GM12878 (cell line): ENCODE data around the gene PARP8. TPM values are rescaled to one million over a fixed set of nuclear protein-coding genes. Genes with fewer than 3 reads are reported as not detected.
A peak's percentile ranks its signal among the peaks of the same experiment; 100 is the strongest.

ENCODE experiments used
- ATAC-seq: fragments of 200-7000 bp; cut with Tn5 transposase; 3 replicates; pipeline ENCODE4 v1.9.1; 2020; ENCODE audit warnings: mild to moderate bottlenecking, moderate library complexity
- Bru-seq: library from RNA; stranded (reverse); fragments of 400-500 nt; gene quantifications from one replicate; lab custom pipeline; 2021; lab: Mats Ljungman, UMichigan
- BruChase-seq, 2 experiments: library from RNA; stranded (reverse); fragments of 400-500 nt; gene quantifications; one replicate each; lab custom pipeline; 2021; lab: Mats Ljungman, UMichigan
- BruUV-seq: library from RNA; stranded (reverse); fragments of 400-500 nt; replicated peaks from 2 replicates; lab custom pipeline; 2021; lab: Mats Ljungman, UMichigan
- CTCF ChIA-PET: fragments of 300-600 bp; sonication (Branson Sonifier 250); formaldehyde crosslinking; extraction: SDS; loops from one replicate; lab custom pipeline; 2021; ENCODE audit warnings: inconsistent platforms; lab: Yijun Ruan, JAX
- POLR2A ChIA-PET: fragments of 350-600 bp; formaldehyde crosslinking; extraction: SDS; loops from one replicate; lab custom pipeline; 2021; ENCODE audit warnings: inconsistent platforms; lab: Charles Lee
- RAD21 ChIA-PET: fragments of 300-600 bp; sonication (Branson Sonifier 250); formaldehyde crosslinking; loops from one replicate; lab custom pipeline; 2023; ENCODE audit warnings: antibody characterized with exemption; ENCODE audit not compliant: unreplicated experiment; lab: Charles Lee
- SMC1A ChIA-PET: fragments of 300-600 bp; sonication (Branson Sonifier 250); formaldehyde crosslinking; loops from one replicate; lab custom pipeline; 2023; ENCODE audit not compliant: unreplicated experiment, uncharacterized antibody; lab: Charles Lee
- DNase-seq: peaks from one replicate; pipeline ENCODE4 v3.0.0-alpha.2; 2011; ENCODE audit warnings: low read depth, low spot score
- FAIRE-seq: peaks from 3 replicates; lab custom pipeline; 2011; peaks lifted over from hg19 to GRCh38; lab: Jason Lieb, UNC
- H2AFZ ChIP-seq: 2 replicates; pipeline ENCODE4 v1.6.0; 2011; ENCODE audit warnings: low read depth, low read length, control low read depth; ENCODE audit not compliant: control insufficient read depth
- H3K27ac ChIP-seq: 2 replicates; pipeline ENCODE4 v1.5.1; 2011; ENCODE audit warnings: control low read depth; ENCODE audit not compliant: control insufficient read depth, insufficient read depth
- H3K27me3 ChIP-seq, 2 experiments: replicated peaks in 1 of 2; 2 replicates each; pipeline versions ENCODE4 v1.6.0 to v1.6.1; 2011; ENCODE audit warnings: low read length in 1 of 2; ENCODE audit not compliant: control insufficient read depth in 2 of 2, insufficient read depth in 2 of 2
- H3K36me3 ChIP-seq, 2 experiments: 2 replicates each; pipeline ENCODE4 v1.5.1; 2011; ENCODE audit warnings: low read length in 1 of 2; ENCODE audit not compliant: control insufficient read depth in 2 of 2, insufficient read depth in 2 of 2
- H3K4me1 ChIP-seq: 2 replicates; pipeline ENCODE4 v1.6.1; 2011; ENCODE audit warnings: mild to moderate bottlenecking, low read length, moderate library complexity, mixed read lengths; ENCODE audit not compliant: control insufficient read depth, insufficient read depth
- H3K4me2 ChIP-seq: 2 replicates; pipeline ENCODE4 v1.6.0; 2011; ENCODE audit warnings: control low read depth; ENCODE audit not compliant: control insufficient read depth, insufficient read depth
- H3K4me3 ChIP-seq: fragments of 200-600 bp; sonication (generic); 2 replicates; pipeline ENCODE4 v1.5.1; 2016
- H3K79me2 ChIP-seq: 2 replicates; pipeline ENCODE4 v1.6.0; 2011; ENCODE audit warnings: low read length; ENCODE audit not compliant: control insufficient read depth, insufficient read depth
- H3K9ac ChIP-seq: 2 replicates; pipeline ENCODE4 v1.8.0; 2011; ENCODE audit warnings: low read length, control low read depth, mixed read lengths; ENCODE audit not compliant: control insufficient read depth, insufficient read depth
- H3K9me3 ChIP-seq: replicated peaks from 3 replicates; pipeline ENCODE4 v1.5.1; 2011; ENCODE audit warnings: mild to moderate bottlenecking, low read length; ENCODE audit not compliant: control insufficient read depth, insufficient read depth
- H4K20me1 ChIP-seq: 2 replicates; pipeline ENCODE4 v1.6.0; 2011; ENCODE audit not compliant: control insufficient read depth, insufficient read depth
- BACH1 ChIP-seq: fragments of 450-650 bp; IDR thresholded peaks from 2 replicates; pipeline ENCODE4 v1.6.1; 2017; ENCODE audit warnings: mild to moderate bottlenecking, borderline replicate concordance
- MTA3 ChIP-seq: IDR thresholded peaks from 2 replicates; pipeline ENCODE4 v1.6.1; 2012; ENCODE audit warnings: low read length, inconsistent platforms, borderline replicate concordance
- NFYA ChIP-seq: IDR thresholded peaks from 2 replicates; pipeline ENCODE4 v1.6.1; 2011; ENCODE audit warnings: low read depth, mild to moderate bottlenecking, low read length, improper control_type of control experiment, borderline replicate concordance
- RUNX3 ChIP-seq: IDR thresholded peaks from 2 replicates; pipeline ENCODE4 v1.6.1; 2012; ENCODE audit warnings: low read length, inconsistent platforms
- SIX5 ChIP-seq: IDR thresholded peaks from 2 replicates; pipeline ENCODE4 v1.6.1; 2011; ENCODE audit warnings: mild to moderate bottlenecking, low read depth, low read length, moderate library complexity; ENCODE audit not compliant: severe bottlenecking
- WGBS: methylation state at CpG from one replicate; pipeline ENCODE4 v1.1.6; 2016; ENCODE audit warnings: low lambda C conversion rate; ENCODE audit not compliant: insufficient replicate concordance, insufficient coverage; ENCODE audit errors: missing lambda C conversion rate; 5-methylcytosine and 5-hydroxymethylcytosine counted together
- in situ Hi-C: fragments of 300-500 bp; cut with MboI; formaldehyde crosslinking; loops from 9 replicates; pipeline ENCODE4 v1.14.3; 2018; ENCODE audit warnings: mixed read lengths
- intact Hi-C: fragments of 100-400 bp; cut with micrococcal nuclease; formaldehyde crosslinking; loops from one replicate; pipeline ENCODE4 v1.14.2; 2022; ENCODE audit not compliant: unreplicated experiment
- long read RNA-seq, 2 experiments: library from polyadenylated mRNA; unstranded; transcript quantifications; one replicate each; pipeline ENCODE4 v2.0.0, GENCODE V29; 2019 to 2020
- polyA minus RNA-seq, 3 experiments: library from RNA; depleted of rRNA, polyadenylated mRNA; stranded (reverse); fragments of >200 nt; gene quantifications; 2 replicates each; pipeline ENCODE4 v1.2.3, GENCODE V29; 2011
- polyA plus RNA-seq, 11 experiments: library from polyadenylated mRNA; depleted of rRNA in 4 of 11; unstranded in 6 of 11; stranded (reverse) in 5 of 11; fragments of >200 nt; fragmentation: Nextera tagmentation in 4 of 11; fragmentation: Illumina TruSeq in 1 of 11; extraction: Ambion mirVana in 4 of 11; extraction: Trizol in 1 of 11; gene quantifications; 1 replicate in 1 of 11; 2 replicates in 10 of 11; pipeline versions ENCODE4 v1.2.1 to v1.2.3, GENCODE V29; 2011 to 2016; ENCODE audit warnings: inconsistent platforms in 2 of 11, missing spikeins in 2 of 11, low read depth in 1 of 11
- total RNA-seq, 4 experiments: library from RNA; depleted of rRNA in 3 of 4; stranded (reverse); fragments of >200 nt in 3 of 4; fragmentation: Illumina TruSeq in 1 of 4; extraction: Trizol in 1 of 4; gene quantifications; 2 replicates each; pipeline versions ENCODE4 v1.2.1 to v1.2.3, GENCODE V29; 2013 to 2021
- TF ChIP-seq, protein P1 (sequence below): fragments of 450-650 bp; IDR thresholded peaks from 2 replicates; pipeline ENCODE4 v1.6.1; 2016; ENCODE audit warnings: mild to moderate bottlenecking
- TF ChIP-seq, protein P2 (sequence below): IDR thresholded peaks from 2 replicates; pipeline ENCODE4 v1.6.1; 2011; ENCODE audit warnings: low read depth, mild to moderate bottlenecking, low read length, moderate library complexity, borderline replicate concordance; ENCODE audit errors: extremely low read depth

The PARP8 gene, protein sequence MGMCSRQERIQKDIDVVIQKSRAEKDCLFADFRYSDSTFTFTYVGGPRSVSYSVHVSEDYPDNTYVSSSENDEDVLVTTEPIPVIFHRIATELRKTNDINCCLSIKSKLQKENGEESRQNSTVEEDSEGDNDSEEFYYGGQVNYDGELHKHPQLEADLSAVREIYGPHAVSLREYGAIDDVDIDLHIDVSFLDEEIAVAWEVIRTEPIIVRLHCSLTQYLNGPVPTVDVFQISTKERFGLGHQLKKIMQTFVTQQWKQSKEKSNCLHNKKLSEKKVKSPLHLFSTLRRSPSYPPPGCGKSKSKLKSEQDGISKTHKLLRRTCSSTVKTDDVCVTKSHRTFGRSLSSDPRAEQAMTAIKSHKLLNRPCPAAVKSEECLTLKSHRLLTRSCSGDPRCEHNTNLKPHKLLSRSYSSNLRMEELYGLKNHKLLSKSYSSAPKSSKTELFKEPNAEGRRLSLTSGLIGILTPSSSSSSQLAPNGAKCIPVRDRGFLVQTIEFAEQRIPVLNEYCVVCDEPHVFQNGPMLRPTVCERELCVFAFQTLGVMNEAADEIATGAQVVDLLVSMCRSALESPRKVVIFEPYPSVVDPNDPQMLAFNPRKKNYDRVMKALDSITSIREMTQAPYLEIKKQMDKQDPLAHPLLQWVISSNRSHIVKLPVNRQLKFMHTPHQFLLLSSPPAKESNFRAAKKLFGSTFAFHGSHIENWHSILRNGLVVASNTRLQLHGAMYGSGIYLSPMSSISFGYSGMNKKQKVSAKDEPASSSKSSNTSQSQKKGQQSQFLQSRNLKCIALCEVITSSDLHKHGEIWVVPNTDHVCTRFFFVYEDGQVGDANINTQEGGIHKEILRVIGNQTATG
- total RNA-seq (2013; cell fraction: nucleolus; rRNA removed): 266 and 283 TPM in 2 replicates
- total RNA-seq (2014; rRNA removed) (18.8 and 28.2 TPM in 2 replicates), total RNA-seq (2014; rRNA removed; fragmentation: Illumina TruSeq; extraction: Trizol) (33.9 and 37.6 TPM in 2 replicates), total RNA-seq (2021) (34.5 and 37.0 TPM in 2 replicates), polyA plus RNA-seq (2011; rRNA removed) (65.2 and 92.4 TPM in 2 replicates), polyA plus RNA-seq (2014; fragmentation: Illumina TruSeq; extraction: Trizol) (32.3 and 43.8 TPM in 2 replicates), polyA plus RNA-seq (2014; fragmentation: Nextera tagmentation; extraction: Ambion mirVana) (10 to 100 TPM in 1 of 2 experiments, 1 to 10 TPM in 1; 9.1 to 11.9 TPM), polyA plus RNA-seq (2014; rRNA removed) (21.7 and 23.4 TPM in 2 replicates), polyA plus RNA-seq (2016; fragmentation: Nextera tagmentation; extraction: Ambion mirVana) (10 to 100 TPM; 16.0 to 19.5 TPM), polyA minus RNA-seq (2011; rRNA and poly(A)+ RNA removed) (114 and 133 TPM in 2 replicates), Bru-seq, nascent RNA (percentile 92 among the genes with signal in this experiment), BruChase-seq, experiment 1, labeled RNA remaining after a 6-hour chase (percentile 79 among the genes with signal in this experiment), BruChase-seq, experiment 2, labeled RNA remaining after a 2-hour chase (percentile 89 among the genes with signal in this experiment)
- 16.4 TPM for polyA plus RNA-seq (2011; ENCODE audit: low read depth)
- 35.4 and 36.7 TPM in 2 replicates for polyA plus RNA-seq (2011; cell fraction: cytosol; rRNA removed)
- polyA plus RNA-seq (2011; cell fraction: nucleus; rRNA removed): 80.6 and 103 TPM in 2 replicates
- polyA plus RNA-seq (2012): 18.9 and 24.8 TPM in 2 replicates
- polyA minus RNA-seq (2011; cell fraction: cytosol; rRNA and poly(A)+ RNA removed): 23.8 and 24.2 TPM in 2 replicates
- polyA minus RNA-seq (2011; cell fraction: nucleus; rRNA and poly(A)+ RNA removed): 185 and 276 TPM in 2 replicates
- long read RNA-seq, experiment 1, full-length matches to known transcripts: 4 of 9 reads
- long read RNA-seq, experiment 1, partial matches to known transcripts: 2 of 9 reads
- long read RNA-seq, experiment 1, other reads (novel, unspliced or antisense): 3 of 9 reads
- long read RNA-seq, experiment 2, full-length matches to known transcripts: 7 of 45 reads
- long read RNA-seq, experiment 2, partial matches to known transcripts: 20 of 45 reads
- long read RNA-seq, experiment 2, other reads (novel, unspliced or antisense): 18 of 45 reads

DNA sequence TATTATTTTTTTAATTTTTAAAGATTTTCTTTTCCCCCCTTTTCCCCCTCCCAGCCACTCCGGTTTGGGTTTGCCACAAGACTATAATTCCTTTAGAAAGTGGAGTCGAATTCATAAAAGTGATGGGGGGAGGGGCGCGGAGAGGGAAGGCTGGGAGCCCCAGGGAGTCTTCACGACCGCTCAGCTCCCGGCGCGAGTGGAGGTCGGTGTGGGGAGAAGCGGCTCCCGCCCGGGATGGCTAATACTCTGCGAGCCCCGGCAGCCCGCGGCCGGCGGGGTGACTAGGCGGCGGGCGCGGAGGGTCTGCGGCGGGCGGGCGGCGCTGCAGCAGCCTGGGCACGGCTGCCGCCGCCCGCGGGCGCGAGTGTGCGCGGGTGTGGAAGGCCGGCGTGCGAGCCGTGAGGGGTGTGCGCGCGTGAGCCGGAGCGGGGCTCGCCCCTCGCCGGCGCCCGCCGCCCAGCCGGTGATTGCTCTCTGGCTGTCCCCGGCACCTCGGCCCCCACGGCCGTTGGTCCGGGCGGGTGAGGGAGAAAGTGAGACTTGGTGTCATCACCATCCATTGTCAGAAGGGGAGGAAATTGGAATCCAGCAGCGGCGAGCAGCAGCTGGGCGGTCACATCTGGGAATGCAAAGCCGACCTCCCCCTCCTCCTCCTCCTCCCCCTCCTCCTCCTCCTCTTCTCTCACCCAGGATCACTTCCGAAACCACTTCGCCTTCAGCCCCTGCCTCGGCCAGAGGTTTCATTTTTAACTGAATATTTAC lies at the start of gene PARP8:
Gene PARP8, plus strand, starts transcription at position 377 of the 762 bp plus-strand sequence. CDS start 459 bp downstream, outside the sequence.
- in situ Hi-C loops: loop anchor here (10.0 kb wide), 1 partner anchor 232 kb away; no protein-coding TSS in a partner anchor
- Histone ChIP-seq H4K20me1 (no peaks in the 10 kb centered on the region), H3K79me2 (peaks cover 45% of the 10 kb centered on the region), H3K27ac (peak within 1 kb of the TSS; percentile 91), H3K36me3 (no peaks in the 10 kb centered on the region), H3K4me3 (peak within 1 kb of the TSS; percentile 81), H2AFZ (peak within 1 kb of the TSS; percentile 66), H3K4me2 (peak within 1 kb of the TSS; percentile 81), H3K9me3 (no peaks in the 10 kb centered on the region), H3K4me1 (peaks cover 4% of the 10 kb centered on the region; the same call in 1 of the 2 replicates), H3K27me3 (no peaks in the 10 kb centered on the region), H3K9ac (peak within 1 kb of the TSS; percentile 79)
- BruUV-seq: no TSS peak
- 0% methylated on average over 54 of the region's 66 CpGs for WGBS
- ChIA-PET CTCF (interaction anchor here (0.9 to 1.5 kb wide), 3 partner anchors 26 to 100 kb away, joined by 3 to 4 read pairs (median 3); no protein-coding TSS in a partner anchor), SMC1A (interaction anchor here (1.5 to 3.3 kb wide), 3 partner anchors 19 to 77 kb away, joined by 5 to 11 read pairs (median 9); no protein-coding TSS in a partner anchor), RAD21 (interaction anchor here (0.6 to 1.5 kb wide), 4 partner anchors 44 to 82 kb away, joined by 4 to 7 read pairs (median 6); no protein-coding TSS in a partner anchor), POLR2A (interaction anchor here (0.7 to 1.4 kb wide), 7 partner anchors 19 to 221 kb away, joined by 3 to 6 read pairs (median 3); no protein-coding TSS in a partner anchor)
- FAIRE-seq: no peak
- ATAC-seq: peak; percentile 73
- DNase-seq: no peak
- intact Hi-C loops: loop anchor here (1.0 to 5.0 kb wide), 4 partner anchors 45 to 219 kb away; no protein-coding TSS in a partner anchor
- TF ChIP-seq RUNX3: 0 out of 2 replicates have a peak, but pooled peaks have one; percentile 14
- no peak for TF ChIP-seq NFYA
- no peak for TF ChIP-seq SIX5
- TF ChIP-seq, protein P1, sequence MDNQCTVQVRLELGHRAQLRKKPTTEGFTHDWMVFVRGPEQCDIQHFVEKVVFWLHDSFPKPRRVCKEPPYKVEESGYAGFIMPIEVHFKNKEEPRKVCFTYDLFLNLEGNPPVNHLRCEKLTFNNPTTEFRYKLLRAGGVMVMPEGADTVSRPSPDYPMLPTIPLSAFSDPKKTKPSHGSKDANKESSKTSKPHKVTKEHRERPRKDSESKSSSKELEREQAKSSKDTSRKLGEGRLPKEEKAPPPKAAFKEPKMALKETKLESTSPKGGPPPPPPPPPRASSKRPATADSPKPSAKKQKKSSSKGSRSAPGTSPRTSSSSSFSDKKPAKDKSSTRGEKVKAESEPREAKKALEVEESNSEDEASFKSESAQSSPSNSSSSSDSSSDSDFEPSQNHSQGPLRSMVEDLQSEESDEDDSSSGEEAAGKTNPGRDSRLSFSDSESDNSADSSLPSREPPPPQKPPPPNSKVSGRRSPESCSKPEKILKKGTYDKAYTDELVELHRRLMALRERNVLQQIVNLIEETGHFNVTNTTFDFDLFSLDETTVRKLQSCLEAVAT: no peak
- TF ChIP-seq MTA3: no peak
- TF ChIP-seq BACH1: peak; percentile 84
- TF ChIP-seq, protein P2, sequence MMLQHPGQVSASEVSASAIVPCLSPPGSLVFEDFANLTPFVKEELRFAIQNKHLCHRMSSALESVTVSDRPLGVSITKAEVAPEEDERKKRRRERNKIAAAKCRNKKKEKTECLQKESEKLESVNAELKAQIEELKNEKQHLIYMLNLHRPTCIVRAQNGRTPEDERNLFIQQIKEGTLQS: no peak
